HUDEP-2 (cell line): Measurements from ENCODE around the gene GLT8D2.

Experiments
- DNase-seq, 76 experiments: peaks; one replicate each; lab custom pipeline; 2025; ENCODE audit not compliant: unreplicated experiment in 76 of 76; lab: John Stamatoyannopoulos, UW

The GLT8D2 gene

GRCh38 chr12:104003596-104003995, 46.4 kb downstream of the GLT8D2 start:
- DNase-seq, result no peak

- DNase-seq, result no peak
These were observed 47.3 kb downstream of the GLT8D2 start for GRCh38 chr12:104002686-104003085.

GRCh38 chr12:104000807-104001434, 49.1 kb downstream of the GLT8D2 start:
- DNase-seq, result no peak

GRCh38 chr12:103998976-103999375, 51.0 kb downstream of the GLT8D2 start:
- no peak for DNase-seq

- no peak for DNase-seq
These were observed 52.6 kb downstream of the GLT8D2 start for GRCh38 chr12:103997286-103997900.

- no peak for DNase-seq
These were observed 53.4 kb downstream of the GLT8D2 start for GRCh38 chr12:103996595-103996994.

- DNase-seq, result no peak
These were observed 55.8 kb downstream of the GLT8D2 start for GRCh38 chr12:103994235-103994634.

- DNase-seq, result no peak
These were observed 63.2 kb downstream of the GLT8D2 start for GRCh38 chr12:103986829-103987228.

GRCh38 chr12:103978384-103978982, 71.5 kb downstream of the GLT8D2 start:
- no peak for DNase-seq

- DNase-seq, result peak in 27 of 76 experiments; percentile 5 to 63 (median 32)
These were observed 74.6 kb downstream of the GLT8D2 start for GRCh38 chr12:103975368-103975767.

- no peak for DNase-seq
These were observed 76.1 kb downstream of the GLT8D2 start for GRCh38 chr12:103973909-103974308.

GRCh38 chr12:103969391-103969790, 80.6 kb downstream of the GLT8D2 start:
- no peak for DNase-seq

- no peak for DNase-seq
These were observed 83.3 kb downstream of the GLT8D2 start for GRCh38 chr12:103966736-103967135.

GRCh38 chr12:103965590-103966504, 84.1 kb downstream of the GLT8D2 start, which contains the start of gene TDG:
TSS of gene TDG (plus strand) at chr12:103965872. CDS start at chr12:103966038, 166 bp downstream.
- peak in 75 of 76 experiments; percentile 64 to 97 (median 93) for DNase-seq

GRCh38 chr12:103965255-103965589, 84.8 kb downstream of the GLT8D2 start:
- no peak for DNase-seq

- no peak for DNase-seq
These were observed 85.2 kb downstream of the GLT8D2 start for GRCh38 chr12:103964805-103965204.

GRCh38 chr12:103962493-103962892, 87.5 kb downstream of the GLT8D2 start:
- DNase-seq, result no peak

GRCh38 chr12:103960616-103961227, 89.3 kb downstream of the GLT8D2 start:
- DNase-seq, result peak in 5 of 76 experiments; percentile 22 to 46 (median 32)

- DNase-seq, result no peak
These were observed 91.4 kb downstream of the GLT8D2 start for GRCh38 chr12:103958621-103959020.

GRCh38 chr12:103957865-103958388, 92.1 kb downstream of the GLT8D2 start:
- no peak for DNase-seq
